HG03439 (cell line): ENCODE data around the gene CHMP4B.
"Not testable (repeated sequence)": the region's sequence is repeated elsewhere in the genome, so short reads cannot be mapped to it uniquely, and the experiment has no call there.

Source experiments
- ATAC-seq: cut with Tn5 transposase; IDR thresholded peaks from one replicate; pipeline ENCODE4 v1.9.1; 2021; ENCODE audit warnings: mild to moderate bottlenecking, moderate library complexity; ENCODE audit not compliant: unreplicated experiment

The CHMP4B gene

GRCh38 chr20:33789109-33789857 is 21.9 kb upstream of the CHMP4B start:
- ATAC-seq = no peak

DNA sequence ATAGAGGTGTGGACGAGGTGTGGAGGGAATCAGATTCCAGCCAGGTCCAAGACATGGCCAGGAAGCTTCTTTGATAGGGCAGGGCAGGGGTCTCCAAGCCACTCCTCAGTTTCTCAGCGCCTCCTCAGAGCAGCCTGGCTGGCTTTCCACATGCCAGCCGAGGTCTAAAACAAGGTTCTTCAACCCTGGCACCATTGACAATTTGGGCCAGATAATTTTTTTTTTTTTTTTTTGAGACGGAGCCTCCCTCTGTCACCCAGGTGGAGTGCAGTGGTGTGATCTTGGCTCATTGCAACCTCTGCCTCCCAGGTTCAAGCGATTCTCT is 21.3 kb upstream of the CHMP4B start:
- ATAC-seq = no peak

GRCh38 chr20:33790566-33790965 is 20.6 kb upstream of the CHMP4B start:
- ATAC-seq = no peak

GRCh38 chr20:33791021-33791420 is 20.1 kb upstream of the CHMP4B start:
- no peak for ATAC-seq

DNA sequence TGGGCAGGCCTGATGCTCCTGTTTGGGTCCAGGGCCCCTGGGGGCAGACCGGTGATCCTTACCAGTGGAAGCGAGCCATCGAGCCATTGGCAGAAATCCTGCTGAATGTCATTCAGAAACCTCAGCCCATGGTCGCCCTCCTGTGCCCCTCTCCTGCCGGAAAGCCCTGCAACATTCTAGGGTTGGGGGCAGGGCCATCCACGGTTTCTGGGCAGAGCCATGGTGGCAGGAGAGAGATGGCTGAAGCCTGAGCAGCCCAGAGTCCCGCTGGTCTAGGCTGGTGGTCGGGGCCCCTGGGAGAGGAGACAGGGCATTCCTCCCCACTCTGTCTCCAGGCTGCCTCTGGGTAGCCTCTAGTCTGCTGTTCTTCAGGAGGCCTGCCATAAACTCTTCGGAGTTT is 19.6 kb upstream of the CHMP4B start:
- no peak for ATAC-seq

DNA sequence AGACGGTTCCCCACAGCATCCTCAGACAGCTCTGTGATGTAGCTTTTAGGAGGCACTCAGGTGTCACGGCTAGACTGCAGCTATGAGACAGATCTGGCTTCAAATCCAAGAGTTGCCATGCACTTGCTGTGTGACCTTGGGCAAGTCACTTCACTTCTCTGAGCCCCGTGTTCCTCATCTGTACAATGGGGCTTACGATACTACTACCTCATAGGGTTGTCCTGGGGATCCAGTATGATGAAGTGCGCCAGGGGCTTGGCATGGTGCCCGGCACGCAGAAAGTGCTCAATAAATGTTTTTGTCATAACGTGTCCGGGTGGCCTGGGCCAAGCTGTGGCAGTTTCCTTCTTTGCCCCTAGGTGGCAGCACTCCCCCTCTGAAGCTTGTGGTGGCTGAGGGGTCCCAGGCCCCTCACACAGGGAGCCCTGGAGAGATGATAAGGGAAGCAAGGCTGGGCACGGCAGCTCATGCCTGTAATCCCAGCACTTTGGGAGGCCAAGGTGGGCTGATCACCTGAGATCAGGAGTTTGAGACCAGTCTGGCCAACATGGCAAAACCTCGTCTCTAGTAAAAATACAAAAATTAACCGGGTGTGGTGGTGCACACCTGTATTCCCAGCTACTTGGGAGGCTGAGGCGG is 19.1 kb upstream of the CHMP4B start:
- no peak for ATAC-seq

DNA sequence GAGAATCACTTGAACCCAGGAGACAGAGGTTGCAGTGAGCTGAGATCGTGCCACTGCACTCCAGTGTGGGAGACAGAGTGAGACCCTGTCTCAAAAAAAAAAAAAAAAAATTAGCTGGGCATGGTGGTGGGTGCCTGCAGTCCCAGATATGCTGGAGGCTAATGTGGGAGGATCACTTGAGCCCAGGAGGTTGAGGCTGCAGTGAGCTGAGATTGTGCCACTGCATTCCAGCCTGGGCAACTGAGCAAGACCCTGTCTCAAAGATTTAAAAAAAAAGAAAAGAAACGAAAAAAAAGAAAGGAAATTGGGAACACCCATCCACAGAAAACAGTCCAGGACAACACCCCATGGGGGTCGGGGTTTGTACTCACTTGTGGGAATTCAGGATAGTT is 18.6 kb upstream of the CHMP4B start:
- ATAC-seq = not testable (repeated sequence)

GRCh38 chr20:33793011-33793931 is 17.9 kb upstream of the CHMP4B start:
- ATAC-seq = no peak

GRCh38 chr20:33796263-33796906 is 14.8 kb upstream of the CHMP4B start:
- no peak for ATAC-seq

DNA sequence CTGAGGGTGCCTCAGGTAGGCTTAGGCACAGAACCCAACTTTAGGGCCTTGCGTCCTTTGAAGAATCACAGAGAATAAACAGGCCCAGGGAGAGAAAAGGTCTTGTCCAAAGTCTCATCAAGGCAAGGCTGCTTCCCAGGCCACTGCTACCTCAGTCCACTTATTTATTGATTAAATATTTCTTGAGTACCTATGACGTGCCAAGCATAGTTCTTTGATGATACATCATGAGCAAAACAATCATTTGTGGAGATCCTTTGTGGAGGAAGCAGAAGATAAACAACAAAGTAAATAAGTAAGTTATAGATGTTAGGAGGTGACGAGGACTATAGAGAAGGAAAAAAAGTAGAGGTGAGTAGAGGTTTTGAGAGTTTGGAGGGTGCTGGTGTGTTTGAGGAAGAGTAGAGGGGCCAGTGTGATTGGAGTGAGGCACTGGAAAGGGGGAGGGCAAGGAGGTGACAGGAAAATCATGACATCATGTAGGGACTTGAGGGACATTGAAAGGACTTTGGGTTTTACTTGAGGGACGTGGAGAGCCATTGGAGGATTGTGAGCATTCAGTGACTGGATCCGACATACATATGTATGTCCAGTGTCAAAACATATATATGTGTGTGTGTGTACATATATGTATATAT is 14.1 kb upstream of the CHMP4B start:
- ATAC-seq = no peak

GRCh38 chr20:33798444-33798843 is 12.7 kb upstream of the CHMP4B start:
- no peak for ATAC-seq

GRCh38 chr20:33803921-33804337 is 7.2 kb upstream of the CHMP4B start:
- ATAC-seq = no peak

GRCh38 chr20:33808388-33808787 is 2.8 kb upstream of the CHMP4B start:
- no peak for ATAC-seq

GRCh38 chr20:33810259-33810658 is 889 bp upstream of the CHMP4B start:
- ATAC-seq = no peak

- peak; percentile 2 for ATAC-seq
Observed at GRCh38 chr20:33811776-33812151, 616 bp downstream of the CHMP4B start.

DNA sequence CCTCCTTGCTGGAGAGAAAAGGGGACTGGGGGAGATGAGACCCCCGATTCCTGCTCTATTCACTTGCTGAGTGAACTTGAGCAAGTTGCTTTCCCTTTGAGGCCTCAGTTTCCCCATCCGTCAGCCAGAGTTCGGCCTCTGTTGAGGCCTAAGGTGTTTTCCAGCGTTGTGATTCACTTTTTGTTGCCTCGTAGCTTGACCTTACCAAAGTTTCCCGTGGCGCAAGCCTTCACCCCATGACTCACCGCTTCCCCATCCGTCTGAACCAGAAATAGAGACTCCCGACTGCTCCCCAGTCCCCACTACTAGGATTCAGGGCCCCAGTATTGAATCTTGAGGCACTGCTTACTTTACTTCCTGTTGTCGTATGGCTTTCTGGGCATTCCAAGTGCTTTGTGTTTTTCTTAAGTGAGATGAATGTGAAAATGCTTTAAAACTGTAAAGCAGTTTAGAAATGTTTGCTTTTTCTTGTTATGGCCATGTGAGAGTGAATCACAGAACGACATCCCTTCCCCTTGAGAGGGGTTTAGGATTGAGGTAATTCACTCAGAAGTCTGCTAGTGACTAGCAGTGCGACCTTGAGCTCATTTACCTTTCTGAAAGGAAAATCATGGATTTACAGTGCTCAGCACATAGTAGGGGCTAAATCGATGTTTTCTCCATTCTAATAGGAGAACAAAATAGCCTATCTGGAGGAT is 1.2 kb downstream of the CHMP4B start:
- no peak for ATAC-seq

DNA sequence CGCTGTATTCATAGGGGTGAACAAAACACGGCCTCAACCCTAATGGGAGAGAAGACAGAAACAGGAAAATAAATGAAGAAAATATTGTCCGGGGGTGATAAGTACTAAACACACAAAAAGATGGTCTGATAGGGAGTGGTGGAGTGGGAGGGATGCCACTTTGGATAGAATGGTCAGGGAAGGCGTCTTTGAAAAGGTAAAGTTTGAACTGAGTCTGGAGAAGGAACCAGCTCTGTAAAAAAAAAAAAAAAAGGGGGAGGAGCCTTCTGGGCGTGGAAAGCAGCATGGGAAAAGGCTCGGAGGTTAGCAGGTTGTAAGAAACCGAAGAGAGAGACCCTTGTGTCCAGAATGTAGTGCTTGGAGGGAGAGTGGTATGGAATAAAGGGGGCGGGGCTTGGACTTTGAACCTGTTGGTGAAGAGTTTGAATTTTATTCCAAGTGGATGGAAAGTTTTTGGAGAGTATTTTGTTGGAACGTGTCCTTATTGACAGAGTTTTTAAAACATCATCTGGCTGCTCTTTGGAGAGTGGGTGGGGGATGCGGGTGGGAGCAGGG is 1.8 kb downstream of the CHMP4B start:
- ATAC-seq = no peak

- ATAC-seq = no peak
Observed at GRCh38 chr20:33814238-33814712, 3.1 kb downstream of the CHMP4B start.

DNA sequence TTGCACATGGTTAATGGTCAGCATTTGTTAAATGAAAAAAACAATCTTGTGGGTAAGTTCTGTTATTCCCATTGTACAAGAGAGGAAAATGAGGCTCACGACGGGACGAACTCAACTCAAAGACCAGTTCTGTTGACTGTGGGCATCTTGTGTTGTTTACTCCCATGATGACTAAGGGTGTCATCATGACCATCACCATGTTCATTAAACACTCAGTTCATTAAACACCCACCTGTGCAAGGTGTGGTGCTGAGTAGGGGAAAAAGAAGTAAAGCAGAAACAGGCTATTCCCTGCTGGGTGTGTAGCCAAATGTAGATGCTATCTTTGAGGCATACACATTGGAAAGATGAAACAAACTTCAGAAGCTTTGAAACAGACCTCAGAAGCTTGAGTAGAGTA is 4.5 kb downstream of the CHMP4B start:
- ATAC-seq = no peak

DNA sequence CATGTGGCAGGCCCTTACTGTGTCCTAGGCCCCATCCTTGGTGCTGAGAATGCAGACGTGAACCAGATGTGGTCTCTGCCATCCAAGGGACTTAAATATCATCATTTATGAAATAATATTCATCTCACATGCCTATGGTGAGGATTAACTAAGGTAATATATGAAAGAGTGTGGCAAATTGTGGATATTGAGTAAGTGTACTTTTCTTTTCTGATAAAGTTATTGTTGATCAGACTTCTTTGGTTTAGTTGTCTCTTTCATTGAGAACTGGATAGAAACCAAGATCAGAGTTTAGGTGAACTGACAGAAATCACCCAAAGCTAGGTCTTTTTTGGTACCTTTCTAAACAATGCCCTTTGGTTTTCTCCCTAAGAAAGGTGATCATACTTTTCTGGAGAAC is 5.0 kb downstream of the CHMP4B start:
- ATAC-seq = no peak
